Immature natural killer cell (primary cell): ENCODE measurements around the gene IFNG. TPM values are rescaled to one million over a fixed set of nuclear protein-coding genes. Genes with fewer than 3 reads are reported as not detected.

Source experiments
- polyA plus RNA-seq, 3 donors: library from polyadenylated mRNA; unstranded; fragments of 300-500 nt; fragmentation: Illumina TruSeq; gene quantifications; one replicate each; pipeline ENCODE4 v1.2.3, GENCODE V29; 2021

Gene IFNG
- polyA plus RNA-seq, 3 donors from 2014 or later: 6.4 to 16.9 (median 15.7) TPM

Other genes starting within 250 kb of the IFNG start
- gene IFNG-AS1, start 170.3 kb downstream of the IFNG start, polyA plus RNA-seq: 1 to 10 TPM; 1.7 to 5.8 (median 2.2) TPM
- gene IL26, start 66.1 kb upstream of the IFNG start, polyA plus RNA-seq: not detected
- not detected for gene IL22, start 93.9 kb upstream of the IFNG start, polyA plus RNA-seq
- 10 to 100 TPM; 13.6 to 19.8 (median 17.3) TPM for gene MDM1, start 172.6 kb upstream of the IFNG start, polyA plus RNA-seq